GM18907 (cell line): ENCODE results near the gene ZDHHC18.

Experiments
- ATAC-seq: cut with Tn5 transposase; IDR thresholded peaks from one replicate; pipeline ENCODE4 v1.9.1; 2021; ENCODE audit warnings: mild to moderate bottlenecking, moderate library complexity; ENCODE audit not compliant: unreplicated experiment

Gene ZDHHC18

GRCh38 chr1:26894263-26894662 lies 67.8 kb downstream of the ZDHHC18 start:
- ATAC-seq = no peak

DNA sequence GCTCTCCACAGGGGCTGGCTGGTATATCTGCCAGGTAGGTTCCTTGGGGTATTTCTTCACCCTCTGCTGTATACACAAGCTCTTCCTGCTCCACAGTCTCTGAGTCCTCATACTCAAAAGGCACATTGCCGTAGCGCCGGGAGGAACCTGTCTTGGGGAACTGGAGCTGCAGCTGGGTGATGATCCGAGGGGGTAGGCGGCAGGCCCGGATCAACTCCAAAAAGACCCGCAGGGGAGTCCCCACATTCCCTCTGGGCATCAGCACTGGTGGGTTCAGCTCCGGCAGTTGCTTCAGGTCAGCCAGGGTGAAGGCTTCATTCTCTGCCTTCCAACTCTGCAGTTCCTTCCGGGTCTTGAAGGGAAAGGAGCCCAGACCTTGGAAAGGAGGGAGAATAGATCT lies 70.9 kb downstream of the ZDHHC18 start:
- ATAC-seq = no peak

DNA sequence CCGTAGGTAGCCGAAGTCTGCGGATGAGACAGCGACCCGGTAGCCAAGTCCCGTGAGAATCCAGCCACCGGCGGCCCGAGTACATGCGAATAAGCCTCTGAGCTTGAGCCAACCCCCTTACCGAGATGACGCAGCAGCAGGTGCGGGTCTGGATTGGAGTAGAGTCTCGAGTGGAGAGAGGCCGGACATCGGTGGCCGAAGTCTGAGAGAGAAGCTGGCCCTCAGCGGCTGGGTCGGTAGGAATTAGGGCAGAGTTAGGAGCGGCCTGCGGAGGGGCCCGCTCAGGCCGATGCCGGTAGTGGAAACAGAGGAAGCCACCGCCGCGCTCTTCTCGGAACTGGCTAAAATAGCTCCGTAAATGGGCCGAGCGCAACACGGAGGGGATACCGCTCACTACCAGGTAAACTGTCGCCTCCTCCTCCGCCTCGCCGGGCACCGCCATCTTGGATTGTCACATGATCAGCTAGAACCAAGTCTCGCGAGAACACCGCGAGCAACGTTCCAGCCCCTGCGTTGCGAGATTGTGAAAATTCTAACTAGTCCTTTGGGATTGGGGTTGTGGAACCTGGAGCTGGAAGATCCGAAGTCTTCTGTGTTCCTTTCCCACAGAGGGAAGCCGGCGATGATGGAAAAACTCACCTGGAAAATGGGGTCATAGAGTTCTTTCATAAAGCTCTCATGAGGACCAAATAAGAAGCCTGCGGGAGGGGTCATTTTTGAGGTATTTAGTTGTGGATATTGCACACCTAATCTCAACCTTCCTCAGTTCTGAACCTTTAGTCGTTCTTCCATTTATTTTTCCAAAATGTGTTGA lies 73.7 kb downstream of the ZDHHC18 start, which contains the start of gene GPATCH3:
GPATCH3 (minus strand) TSS at position 467 of the 814 bp plus-strand sequence; CDS start at position 442, 25 bp downstream.
- peak; percentile 75 for ATAC-seq

GRCh38 chr1:26900815-26901511 lies 74.5 kb downstream of the ZDHHC18 start:
- no peak for ATAC-seq
